Muscle of arm (tissue), 12 donors: ENCODE results near the gene CNTN1. TPM values are rescaled to one million over a fixed set of nuclear protein-coding genes. Genes with fewer than 3 reads are reported as not detected.

Experiments
- DNase-seq: peaks from one replicate; pipeline ENCODE4 v3.0.0-alpha.2; 2013
- polyA plus RNA-seq, 12 donors: library from polyadenylated mRNA; unstranded; fragments of 120-200 nt; gene quantifications; one replicate each; pipeline ENCODE4 v1.2.1, GENCODE V29; 2013; ENCODE audit not compliant: insufficient read length in 12 of 12

CNTN1 gene
- polyA plus RNA-seq, 12 donors: 8.6 to 53.4 (median 17.1) TPM; not detected in 1

DNA sequence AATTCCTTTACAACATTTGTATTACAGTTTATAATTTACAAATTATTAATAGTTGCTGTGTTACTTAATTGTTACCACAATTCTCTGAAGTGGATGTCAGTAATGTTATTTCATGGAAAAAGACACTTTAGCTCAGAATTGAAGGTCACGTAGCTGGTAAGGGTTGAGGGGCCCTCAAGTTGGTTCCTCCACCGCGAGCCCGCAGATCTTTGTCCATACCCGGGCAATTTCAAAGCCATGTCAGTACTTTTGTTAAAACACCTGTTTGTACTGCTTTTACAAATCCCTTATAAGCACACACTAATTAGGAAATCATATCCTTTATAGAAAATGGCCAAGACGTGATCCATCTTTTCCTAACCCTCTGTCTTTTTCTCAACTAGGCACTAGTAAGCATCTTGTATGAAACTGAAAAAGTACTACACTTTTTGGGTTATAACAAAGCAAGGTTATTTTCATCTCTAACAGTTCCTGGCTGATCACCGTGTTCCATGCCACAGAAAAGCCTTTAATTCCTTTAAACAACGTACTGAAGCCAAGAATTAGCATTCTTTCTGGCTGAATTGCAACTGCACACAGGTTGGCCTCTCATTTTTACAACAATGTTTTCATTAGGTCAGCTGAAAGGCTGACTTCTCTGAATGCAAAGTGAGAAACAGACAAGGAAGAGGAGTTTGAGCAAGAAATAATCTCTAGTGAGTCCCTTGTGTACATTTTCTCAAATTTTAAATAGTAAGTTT is 76.1 kb downstream of the CNTN1 start:
- no peak for DNase-seq

DNA sequence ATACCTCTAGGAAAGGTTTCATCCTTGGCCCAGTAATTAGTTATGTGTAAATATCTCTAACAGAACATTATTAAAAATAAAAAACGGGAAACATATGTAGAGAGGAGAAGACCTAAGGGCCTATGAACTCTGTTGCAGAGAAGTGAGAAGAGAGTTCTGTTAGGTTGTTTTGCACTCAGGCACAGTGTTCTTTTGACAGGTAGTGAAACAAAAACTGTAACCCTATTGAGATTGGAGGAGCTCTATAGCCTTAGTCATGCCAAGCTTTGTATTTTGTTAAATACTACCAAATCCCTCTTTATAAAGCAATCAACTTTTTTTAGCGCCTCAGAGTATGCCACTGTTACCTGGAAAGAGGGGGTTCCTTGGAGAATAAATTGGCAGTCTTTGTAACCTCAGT is 77.6 kb downstream of the CNTN1 start:
- no peak for DNase-seq

DNA sequence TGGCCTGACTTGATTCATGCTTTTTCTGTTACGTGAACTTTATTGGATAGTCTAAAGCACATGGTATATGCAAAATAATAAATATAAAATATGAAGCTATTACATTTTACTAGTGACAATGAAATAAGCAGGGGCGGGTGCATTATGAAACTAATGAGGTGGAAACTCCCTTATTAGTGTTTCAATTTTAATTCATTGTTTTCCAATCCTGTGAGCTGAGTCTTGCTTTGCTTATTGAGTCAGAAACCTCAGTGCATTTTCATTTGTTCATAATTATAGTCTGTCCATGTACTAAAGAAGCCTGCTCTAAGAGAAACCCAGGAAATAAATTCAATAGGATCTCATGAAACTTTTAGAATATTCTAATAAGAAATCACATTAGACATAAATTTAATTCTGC is 78.5 kb downstream of the CNTN1 start:
- no peak for DNase-seq

DNA sequence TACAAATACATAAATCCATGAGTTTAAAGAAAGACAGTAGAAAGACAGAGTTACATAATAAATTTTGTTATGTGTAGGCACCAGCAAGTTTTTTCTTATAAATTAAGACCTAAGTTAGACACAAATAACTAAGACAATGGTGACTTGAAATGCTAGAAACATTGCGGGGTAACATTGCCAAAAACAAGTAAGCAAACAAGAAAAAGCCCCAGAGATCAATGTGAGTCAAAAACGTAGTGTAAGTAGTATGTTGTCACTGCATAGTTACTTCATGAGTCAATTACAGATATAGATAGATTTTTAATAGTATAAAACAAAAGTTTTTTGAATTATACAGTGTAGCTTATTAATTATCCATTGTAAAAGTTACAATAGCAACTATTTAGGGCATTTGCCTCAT is 83.4 kb downstream of the CNTN1 start:
- peak; percentile 25 for DNase-seq

DNA sequence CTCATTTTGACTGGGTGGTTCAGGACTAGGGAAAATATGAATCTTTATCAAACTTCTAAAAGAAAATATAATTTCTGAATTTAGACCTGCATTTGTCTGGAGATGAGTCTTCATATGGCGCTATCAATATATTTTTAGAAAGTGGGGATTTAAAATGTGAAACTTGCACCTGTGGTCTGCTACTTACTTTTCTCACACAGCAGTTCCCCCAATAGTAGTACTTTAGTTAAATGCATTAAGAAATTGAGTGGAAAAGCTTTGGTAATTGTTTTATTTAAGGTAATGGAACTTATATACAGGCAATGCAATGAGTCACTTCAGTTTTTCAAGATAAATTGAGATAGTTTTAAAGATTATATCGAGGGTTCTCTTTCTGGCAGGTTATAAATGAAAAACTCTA is 91.9 kb downstream of the CNTN1 start:
- no peak for DNase-seq

DNA sequence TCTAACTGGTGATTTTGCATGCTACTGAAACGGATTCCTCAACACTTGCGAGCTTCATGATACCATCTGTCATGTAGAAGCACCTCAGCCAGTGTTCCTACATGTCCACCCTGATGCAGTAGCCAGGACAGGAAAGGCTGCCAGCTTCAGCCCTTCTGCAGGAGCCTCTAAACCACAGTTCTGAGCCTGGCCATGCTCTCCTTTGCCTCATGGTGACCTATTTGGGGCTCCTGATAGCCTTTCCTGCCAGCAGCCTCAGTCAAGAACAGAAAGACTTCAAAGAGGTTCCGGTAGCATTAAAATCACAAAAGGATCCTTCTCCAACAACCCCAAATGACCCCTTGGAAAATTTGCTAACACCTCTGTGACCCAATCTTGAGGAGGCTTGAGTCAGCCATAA is 96.0 kb downstream of the CNTN1 start:
- no peak for DNase-seq

DNA sequence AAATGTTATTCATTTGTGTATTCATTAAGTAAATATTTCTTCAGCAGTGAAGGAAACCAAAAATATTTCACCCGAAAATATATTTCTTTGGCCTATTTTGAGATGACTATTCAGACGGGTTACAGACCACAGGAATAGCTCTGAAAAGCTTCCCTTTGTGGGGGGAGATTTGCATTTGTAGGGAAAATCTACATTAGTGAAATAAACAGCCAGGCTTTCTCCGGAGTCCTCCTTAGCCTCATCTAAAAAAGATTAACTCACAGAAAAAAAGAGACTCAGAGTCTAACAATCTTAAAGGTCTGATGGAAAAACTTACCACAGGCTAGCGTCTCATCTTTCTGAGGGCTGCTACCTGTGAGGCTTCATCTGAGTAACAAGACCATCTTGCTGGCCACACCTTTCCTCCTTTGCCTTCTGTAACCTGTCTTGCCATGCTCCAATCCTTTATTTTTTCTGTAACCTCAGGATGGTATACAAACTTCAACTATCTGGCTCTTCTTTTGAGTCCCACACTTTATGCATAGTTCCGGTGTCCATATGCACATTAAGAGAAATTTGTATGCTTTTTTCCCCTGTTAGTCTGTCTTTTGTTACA is 100.7 kb downstream of the CNTN1 start:
- DNase-seq: no peak

DNA sequence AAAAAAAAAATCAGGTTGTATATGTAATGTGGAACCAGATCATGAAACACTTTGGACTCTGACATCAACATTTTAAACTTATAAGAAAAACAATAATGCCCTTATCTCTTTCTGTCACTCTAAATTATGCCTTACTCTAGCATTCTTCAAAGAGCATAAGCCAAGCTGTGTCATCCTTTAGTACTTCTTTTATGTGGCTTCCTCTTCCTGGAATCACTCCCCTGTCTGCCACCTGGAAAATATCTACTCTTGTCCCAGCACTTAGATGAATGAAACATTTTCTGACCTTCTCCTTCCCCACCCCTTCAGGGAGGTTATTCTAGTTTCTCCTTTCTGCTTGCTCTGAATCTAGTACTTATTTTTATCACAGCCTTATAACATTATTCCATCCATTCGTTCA is 101.2 kb downstream of the CNTN1 start:
- no peak for DNase-seq

DNA sequence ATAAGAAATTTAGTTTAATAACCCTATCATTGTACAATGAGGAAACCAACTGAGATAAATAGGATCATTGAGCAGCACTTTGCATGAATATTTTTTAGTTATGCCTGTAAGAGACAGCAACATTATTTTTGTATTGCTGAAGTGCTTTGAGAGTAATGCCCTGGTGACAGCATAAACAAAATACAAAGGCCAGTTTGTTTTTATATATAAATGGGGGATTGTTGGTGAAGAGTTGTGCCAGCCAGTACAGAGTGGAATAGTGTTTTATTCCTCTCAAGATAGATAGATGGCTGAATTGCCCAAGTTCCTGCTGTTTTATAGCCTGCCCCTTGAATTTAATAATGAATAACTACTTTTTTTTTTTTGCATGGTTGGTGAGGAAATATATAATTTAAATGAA is 101.8 kb downstream of the CNTN1 start:
- DNase-seq: no peak

DNA sequence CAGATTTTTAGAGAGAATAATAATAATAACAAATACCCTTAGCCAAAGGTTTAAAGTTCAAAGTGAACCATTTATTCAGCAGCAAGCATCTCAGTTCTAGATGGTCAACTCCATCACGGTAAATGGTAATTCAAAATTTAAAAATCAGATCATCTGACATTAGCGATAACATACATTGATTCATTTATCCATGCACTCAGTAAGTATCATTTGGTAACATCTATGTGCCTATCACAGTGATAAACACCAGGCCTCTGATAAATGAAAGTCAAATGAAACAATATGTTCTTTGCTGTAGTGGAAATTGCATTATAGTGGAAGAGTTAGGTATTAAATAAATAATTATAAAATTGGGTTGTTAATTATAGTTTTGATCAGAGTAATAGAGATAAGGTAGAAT is 108.8 kb downstream of the CNTN1 start:
- DNase-seq: no peak

DNA sequence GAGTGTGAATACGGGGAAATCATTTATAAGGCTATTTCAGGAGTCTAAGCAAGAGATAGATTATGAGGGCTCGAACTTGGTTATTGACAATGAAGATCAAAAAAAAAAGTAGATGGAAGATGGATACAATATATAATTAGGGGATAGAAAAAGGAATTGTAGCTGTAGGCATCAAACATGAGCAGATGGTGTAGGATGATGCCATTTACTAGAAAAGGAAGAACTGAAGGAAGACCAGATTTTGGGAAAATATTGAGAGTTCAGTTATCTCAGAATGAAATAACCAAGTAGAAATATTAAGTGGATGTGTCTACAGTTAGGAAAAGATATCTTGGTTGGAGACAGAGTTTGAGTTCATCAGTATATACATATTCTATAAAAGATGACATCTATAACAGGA is 109.6 kb downstream of the CNTN1 start:
- no peak for DNase-seq

DNA sequence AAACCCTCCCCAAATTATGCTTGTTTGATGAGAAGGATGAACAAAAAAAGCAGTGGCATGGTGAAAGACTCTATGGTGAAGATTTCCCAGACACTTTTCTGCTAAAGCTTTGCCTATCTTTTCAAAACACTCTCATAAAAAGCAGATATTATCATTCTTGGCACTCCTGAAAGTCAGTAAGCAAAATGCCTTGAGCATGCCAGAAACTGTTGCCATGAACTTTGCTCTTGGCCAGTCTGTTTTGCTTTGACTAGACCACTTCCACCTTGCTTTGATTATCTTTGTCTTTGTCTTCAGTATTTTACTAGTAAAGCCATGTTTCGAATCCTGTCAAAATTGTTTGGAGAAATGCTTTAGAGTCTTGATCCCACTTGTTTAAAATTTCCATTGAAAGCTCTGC is 110.4 kb downstream of the CNTN1 start:
- DNase-seq: no peak

DNA sequence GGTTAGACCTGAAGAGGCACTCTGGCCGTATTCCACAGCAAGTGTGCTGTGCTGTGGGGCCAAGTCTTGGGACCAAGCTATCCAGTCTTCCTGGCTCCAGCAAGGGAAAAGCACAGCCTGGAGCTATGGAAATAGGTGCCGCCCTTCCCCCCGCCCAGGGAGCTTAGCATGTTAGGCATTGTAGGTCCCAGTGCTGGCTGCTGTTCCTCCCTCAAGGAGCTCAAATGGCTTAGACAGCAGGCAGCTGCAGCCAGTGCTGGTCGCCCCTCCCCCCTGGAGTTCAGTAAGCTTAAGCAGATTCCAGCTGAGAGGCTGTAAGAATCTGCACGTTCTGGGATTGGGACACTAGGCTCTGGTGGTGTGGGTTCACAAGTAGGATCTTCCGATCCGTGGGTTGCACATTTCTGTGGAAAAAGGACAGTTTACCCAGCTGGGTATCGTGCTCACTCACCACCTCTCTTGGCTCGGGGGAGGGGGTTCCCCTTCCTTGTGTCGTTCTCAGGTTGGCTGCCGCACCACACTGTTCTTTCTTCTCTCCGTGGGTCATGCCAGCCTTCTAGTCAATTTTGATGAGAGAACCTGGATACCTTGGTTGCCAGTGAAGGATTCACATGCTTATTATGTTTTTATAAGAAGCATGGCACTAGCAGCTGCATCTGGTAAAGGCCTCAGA is 127.3 kb downstream of the CNTN1 start:
- DNase-seq: peak; percentile 25

DNA sequence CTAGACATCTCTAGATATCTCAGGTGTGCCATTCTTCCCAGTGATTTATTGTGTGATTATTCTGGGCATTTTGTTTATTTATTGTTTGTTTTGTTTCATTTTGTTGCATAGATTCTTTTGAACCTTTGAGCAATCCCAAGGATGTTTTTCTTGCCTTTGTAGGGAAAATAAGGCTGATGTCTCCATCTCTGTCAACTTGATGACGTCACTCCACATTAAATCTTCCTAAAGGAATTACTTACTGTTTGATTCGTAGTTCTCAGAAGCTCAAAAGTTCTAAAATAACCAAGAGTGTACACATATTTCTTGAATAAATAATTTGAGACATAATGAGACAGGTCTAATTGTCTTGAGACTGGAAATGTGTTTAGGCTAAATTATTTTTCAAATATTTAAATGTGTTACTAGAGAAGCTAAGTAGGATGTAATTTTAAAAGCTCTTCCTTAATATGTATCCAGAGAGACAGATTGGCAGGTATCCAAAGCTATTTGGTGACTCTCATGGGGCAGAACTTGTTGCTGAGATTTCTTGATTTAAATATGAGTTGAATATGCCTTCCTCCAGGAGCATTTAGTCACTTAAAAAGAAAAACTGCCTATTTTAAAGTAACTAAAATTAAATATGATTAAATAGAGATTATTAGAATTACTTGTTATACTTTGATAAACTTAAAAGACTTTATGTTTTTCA is 128.7 kb downstream of the CNTN1 start:
- DNase-seq: no peak

DNA sequence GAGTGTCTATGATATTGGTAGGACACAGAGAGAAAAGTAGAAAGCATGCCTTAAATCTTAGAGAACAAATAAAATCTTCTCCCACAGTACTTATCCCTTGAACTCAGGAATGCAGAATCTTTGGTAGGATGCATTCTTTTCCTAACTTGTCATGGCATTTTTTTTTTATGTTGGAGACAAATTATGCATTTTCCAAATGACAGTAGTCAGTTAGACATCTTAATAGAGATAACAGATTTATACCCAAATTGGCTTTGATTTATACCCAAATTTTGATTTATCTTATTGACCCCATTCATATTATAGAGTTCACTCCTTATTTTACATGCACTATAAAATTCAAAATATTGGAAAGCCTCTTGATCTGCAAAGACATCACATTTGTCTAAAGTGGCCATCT is 132.9 kb downstream of the CNTN1 start:
- DNase-seq: no peak

DNA sequence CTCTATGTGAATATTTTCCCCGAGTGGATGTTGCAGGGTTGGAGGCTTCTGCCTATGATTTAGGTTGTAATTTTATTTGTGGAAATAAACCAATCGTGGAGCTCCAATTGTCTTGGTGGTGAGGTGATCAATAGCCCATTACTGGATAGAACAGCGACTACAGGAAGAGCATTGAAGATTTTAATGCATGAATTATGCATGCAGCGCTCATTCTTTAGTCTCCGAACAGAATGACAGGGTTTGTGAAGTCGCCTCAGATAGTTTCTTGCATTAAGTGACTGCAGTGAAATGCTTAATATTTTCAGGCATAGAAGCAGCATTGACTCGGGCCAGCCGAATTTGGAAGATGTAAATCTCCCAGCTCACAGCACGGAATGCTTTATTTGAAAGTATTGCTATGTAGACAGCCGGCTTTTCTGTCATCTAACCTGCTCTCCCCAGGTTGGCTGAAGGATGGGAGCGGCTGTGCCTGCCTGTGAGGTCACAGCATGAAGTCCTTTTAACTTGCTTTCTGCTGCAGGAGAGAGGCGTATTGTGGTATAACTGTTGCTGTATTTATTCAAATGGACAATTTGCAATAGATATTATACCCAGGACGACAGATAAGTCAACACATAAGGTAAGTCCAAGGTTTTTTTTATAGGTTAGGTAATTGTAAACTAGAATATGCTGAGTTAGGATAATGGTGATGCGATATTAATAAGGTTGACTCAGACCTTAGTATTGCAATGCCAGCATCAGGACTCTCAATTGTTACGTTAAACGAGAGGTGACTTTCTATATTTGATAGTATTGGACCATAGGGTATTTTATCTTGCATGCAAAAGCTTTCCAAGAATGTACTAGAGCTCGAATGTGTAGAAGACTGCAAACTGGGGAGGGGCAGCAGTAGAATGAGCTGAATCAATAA is 135.7 kb downstream of the CNTN1 start:
- DNase-seq: peak; percentile 7

DNA sequence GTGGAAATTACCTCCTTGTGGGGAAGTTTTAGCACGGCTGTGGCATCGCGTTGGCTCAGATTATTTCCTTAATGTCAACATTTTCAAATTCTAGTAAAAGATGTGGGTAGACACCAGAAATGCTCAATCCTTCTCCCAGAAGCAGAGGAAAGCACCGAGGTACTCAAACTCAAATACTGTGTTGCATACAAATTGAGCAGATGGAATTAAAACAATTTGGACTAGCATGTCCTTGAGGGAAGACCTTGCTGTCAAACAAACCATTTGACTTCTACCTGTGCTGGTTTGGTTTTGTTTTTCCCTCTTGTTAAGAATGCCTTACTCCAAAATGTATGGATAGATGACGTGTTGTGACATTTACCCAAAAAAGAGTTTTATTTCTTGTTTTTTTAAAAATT is 136.4 kb downstream of the CNTN1 start:
- DNase-seq: no peak

DNA sequence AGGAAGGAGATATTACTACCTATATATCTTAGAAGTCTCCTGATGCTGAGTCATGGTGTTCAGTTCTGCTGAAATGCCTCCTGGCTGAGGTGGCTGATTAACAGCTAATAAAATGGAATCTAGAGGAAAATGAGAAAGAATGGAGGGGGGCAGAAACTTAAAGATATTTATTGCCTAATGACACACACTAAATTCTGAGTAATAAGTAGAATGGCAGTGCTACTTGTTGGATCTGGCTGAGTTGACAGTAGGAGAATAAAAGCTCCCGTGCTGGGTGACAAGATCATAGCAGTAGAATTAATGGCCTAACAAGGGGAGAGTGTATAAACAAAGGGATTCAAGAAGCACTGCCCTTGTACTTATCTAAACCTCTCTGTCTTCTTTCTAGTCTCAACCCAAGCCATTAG is 137.5 kb downstream of the CNTN1 start:
- no peak for DNase-seq

DNA sequence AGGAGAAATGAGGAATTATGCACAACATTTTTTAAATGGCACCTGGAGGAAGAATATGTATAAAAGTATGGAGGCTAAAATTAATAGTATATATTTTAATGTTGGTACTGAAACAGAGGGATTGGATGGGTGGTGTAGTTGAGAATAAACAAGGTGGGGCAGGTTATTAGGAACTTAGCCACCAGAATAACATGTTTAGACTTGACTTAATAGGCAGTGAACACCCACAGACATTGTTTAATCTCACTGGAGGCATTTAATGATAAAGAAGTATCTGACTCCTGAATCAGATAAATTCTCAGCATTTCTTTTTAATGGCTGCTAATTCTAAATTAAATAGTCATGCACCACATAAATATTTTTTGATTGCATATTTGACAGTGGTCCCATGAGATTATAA is 139.7 kb downstream of the CNTN1 start:
- no peak for DNase-seq

DNA sequence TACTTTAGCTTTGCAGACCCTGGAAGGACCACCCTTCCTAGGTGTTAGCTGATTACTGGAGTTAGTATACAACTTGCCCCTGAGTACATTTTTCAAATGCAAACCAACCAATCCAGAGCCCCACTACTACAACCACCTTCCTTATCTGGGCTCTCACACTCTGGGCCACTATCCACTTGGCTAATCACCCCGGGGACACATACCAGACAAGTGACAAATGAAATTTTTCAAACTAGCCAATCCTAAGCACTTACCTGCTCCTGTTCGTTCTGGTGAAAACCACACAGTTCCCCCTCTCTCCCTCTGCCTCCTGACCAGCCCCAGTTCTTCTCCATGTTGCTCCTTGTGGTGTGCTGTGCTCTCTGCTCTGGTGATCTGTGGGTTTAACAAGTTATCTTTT is 140.4 kb downstream of the CNTN1 start:
- no peak for DNase-seq

DNA sequence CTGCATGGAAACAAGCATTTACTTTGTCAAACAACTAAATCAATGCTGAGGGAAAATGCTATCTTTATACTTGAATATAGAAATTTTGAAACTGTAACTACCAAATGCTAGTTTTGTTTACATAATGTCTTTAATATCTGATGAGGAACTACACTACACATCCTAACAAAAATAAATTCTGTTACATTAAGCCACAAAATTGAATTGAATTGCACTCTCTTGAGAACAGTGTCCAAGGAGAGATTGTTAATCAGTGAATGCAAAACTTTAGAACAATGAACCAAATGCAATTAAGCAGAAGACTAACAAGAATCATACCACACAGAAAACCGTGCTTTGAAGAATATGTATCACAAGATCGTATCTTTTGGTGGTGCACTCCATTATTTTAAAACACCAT is 141.6 kb downstream of the CNTN1 start:
- DNase-seq: no peak

DNA sequence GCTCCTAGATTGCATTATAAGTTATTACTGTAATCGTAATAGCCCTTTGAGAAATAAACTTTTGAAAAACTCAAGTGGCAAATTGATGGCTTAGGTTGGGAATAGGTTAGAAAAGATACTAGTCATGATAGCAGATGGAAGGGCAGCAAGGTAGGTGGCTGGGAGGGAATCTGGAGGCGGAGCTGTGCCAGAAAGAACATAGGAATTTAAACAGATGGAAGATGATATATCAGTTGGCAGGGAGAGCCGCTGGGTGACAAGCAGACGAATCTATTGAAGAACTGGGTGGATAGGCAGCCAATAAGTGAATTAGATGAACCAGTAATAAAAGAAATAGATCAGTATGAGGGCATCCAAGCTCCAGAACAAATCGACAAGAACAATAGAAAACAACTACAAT is 142.1 kb downstream of the CNTN1 start:
- DNase-seq: no peak
